ENCODE data around the gene COL25A1. TPM values are rescaled to one million over a fixed set of nuclear protein-coding genes. Genes with fewer than 3 reads are reported as not detected.

COL25A1 gene
- total RNA-seq, 1 experiment from 2014 or later: not detected

DNA sequence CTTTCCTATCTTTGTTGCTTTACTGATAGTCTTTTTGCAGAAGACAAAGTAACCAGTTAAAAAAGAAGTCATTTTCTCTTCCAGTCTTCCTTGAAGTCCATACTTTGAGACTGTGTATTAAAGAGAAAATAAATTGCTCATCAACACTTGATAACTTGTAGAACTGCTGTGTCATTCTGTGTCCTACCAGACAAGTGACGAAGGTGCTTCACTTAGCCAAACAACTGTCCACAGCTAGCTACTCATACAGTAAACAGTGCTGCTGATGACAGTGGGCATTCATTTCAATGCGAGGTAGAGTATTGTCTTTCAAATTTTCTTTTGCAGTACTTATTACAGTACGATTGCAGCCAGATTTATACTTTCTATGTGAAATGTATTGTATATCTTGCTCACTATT is 11.5 kb downstream of the COL25A1 start:
- no peaks in the 10 kb centered on the region for H3K36me3 ChIP-seq (ENCODE audit: control insufficient read depth, insufficient read depth, low read length)
- ATAC-seq (no peak), DNase-seq (ENCODE audit: low read depth, low spot score) (no peak)
- H3K4me1 ChIP-seq (ENCODE audit: control insufficient read depth, insufficient read depth, low read length): no peaks in the 10 kb centered on the region
- POLR2A ChIA-PET: no interaction called here
- H3K4me3 ChIP-seq (ENCODE audit: low read depth in 2 of 2, low read length in 2 of 2): no peak overlapping the region
- TF ChIP-seq, protein P1, sequence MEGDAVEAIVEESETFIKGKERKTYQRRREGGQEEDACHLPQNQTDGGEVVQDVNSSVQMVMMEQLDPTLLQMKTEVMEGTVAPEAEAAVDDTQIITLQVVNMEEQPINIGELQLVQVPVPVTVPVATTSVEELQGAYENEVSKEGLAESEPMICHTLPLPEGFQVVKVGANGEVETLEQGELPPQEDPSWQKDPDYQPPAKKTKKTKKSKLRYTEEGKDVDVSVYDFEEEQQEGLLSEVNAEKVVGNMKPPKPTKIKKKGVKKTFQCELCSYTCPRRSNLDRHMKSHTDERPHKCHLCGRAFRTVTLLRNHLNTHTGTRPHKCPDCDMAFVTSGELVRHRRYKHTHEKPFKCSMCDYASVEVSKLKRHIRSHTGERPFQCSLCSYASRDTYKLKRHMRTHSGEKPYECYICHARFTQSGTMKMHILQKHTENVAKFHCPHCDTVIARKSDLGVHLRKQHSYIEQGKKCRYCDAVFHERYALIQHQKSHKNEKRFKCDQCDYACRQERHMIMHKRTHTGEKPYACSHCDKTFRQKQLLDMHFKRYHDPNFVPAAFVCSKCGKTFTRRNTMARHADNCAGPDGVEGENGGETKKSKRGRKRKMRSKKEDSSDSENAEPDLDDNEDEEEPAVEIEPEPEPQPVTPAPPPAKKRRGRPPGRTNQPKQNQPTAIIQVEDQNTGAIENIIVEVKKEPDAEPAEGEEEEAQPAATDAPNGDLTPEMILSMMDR (IDR thresholded peaks at IDR 0.05): no peak
- TF ChIP-seq POLR2AphosphoS5 (IDR thresholded peaks at IDR 0.05; ENCODE audit: low read depth, low read length) (no peak), SIN3A (IDR thresholded peaks at IDR 0.05; ENCODE audit: borderline replicate concordance, insufficient read depth, low read depth, low read length) (no peak), TCF7L2 (IDR thresholded peaks at IDR 0.05; ENCODE audit: low read depth, low read length) (no peak)
- TF ChIP-seq, protein P2, sequence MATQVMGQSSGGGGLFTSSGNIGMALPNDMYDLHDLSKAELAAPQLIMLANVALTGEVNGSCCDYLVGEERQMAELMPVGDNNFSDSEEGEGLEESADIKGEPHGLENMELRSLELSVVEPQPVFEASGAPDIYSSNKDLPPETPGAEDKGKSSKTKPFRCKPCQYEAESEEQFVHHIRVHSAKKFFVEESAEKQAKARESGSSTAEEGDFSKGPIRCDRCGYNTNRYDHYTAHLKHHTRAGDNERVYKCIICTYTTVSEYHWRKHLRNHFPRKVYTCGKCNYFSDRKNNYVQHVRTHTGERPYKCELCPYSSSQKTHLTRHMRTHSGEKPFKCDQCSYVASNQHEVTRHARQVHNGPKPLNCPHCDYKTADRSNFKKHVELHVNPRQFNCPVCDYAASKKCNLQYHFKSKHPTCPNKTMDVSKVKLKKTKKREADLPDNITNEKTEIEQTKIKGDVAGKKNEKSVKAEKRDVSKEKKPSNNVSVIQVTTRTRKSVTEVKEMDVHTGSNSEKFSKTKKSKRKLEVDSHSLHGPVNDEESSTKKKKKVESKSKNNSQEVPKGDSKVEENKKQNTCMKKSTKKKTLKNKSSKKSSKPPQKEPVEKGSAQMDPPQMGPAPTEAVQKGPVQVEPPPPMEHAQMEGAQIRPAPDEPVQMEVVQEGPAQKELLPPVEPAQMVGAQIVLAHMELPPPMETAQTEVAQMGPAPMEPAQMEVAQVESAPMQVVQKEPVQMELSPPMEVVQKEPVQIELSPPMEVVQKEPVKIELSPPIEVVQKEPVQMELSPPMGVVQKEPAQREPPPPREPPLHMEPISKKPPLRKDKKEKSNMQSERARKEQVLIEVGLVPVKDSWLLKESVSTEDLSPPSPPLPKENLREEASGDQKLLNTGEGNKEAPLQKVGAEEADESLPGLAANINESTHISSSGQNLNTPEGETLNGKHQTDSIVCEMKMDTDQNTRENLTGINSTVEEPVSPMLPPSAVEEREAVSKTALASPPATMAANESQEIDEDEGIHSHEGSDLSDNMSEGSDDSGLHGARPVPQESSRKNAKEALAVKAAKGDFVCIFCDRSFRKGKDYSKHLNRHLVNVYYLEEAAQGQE (IDR thresholded peaks at IDR 0.05; ENCODE audit: insufficient read depth in 1 of 2, low read depth in 2 of 2, low read length in 1 of 2): no peak
- CTCF ChIA-PET: no interaction called here
- BruUV-seq (replicated peaks): no TSS peak
- in situ Hi-C loops (cut with HindIII; ENCODE audit: low pct_unique_long_range_greater_than_20kb, low sequenced_read_pairs): no loop called here
- intact Hi-C loops (cut with micrococcal nuclease; ENCODE audit: unreplicated experiment): no loop called here
- no peaks in the 10 kb centered on the region for H3K9me3 ChIP-seq (ENCODE audit: control insufficient read depth, insufficient read depth, low read depth, low read length)
- no peaks in the 10 kb centered on the region for H3K27me3 ChIP-seq (ENCODE audit: control insufficient read depth, insufficient read depth, low read length)
- H3K27ac ChIP-seq (ENCODE audit: low read length): no peak overlapping the region

DNA sequence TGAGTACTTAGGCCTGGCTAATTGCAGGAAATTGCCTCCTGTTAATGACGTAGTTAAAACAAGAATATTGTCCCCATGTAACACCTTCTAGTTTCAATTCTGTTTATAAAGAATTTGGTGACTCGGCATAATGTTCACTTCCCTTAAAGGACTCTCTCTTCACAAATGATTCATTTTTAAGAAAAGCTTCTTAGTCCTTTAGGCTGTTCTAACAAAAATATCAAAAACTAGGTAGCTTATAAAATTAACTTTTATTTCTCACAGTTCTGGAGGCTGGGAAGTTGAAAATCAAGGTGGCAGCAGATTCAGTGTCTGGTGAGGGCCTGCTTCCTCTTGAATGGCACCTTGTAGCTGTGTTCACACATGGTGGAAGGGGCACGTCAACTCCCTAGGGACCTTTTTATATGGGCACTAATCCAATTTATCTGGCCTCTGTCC is 23.8 kb downstream of the COL25A1 start:
- no peak for DNase-seq (ENCODE audit: low read depth, low spot score)
- H3K36me3 ChIP-seq (ENCODE audit: control insufficient read depth, insufficient read depth, low read length): no peaks in the 10 kb centered on the region
- in situ Hi-C loops (cut with HindIII; ENCODE audit: low pct_unique_long_range_greater_than_20kb, low sequenced_read_pairs) (no loop called here), intact Hi-C loops (cut with micrococcal nuclease; ENCODE audit: unreplicated experiment) (no loop called here)
- H3K27me3 ChIP-seq (ENCODE audit: control insufficient read depth, insufficient read depth, low read length): no peaks in the 10 kb centered on the region
- H3K27ac ChIP-seq (ENCODE audit: low read length): no peak overlapping the region
- H3K4me1 ChIP-seq (ENCODE audit: control insufficient read depth, insufficient read depth, low read length): no peaks in the 10 kb centered on the region
- CTCF ChIA-PET: no interaction called here
- no peak overlapping the region for H3K4me3 ChIP-seq (ENCODE audit: low read depth in 2 of 2, low read length in 2 of 2)
- TF ChIP-seq POLR2AphosphoS5 (IDR thresholded peaks at IDR 0.05; ENCODE audit: low read depth, low read length): no peak
- no peak for TF ChIP-seq SIN3A (IDR thresholded peaks at IDR 0.05; ENCODE audit: borderline replicate concordance, insufficient read depth, low read depth, low read length)
- TF ChIP-seq TCF7L2 (IDR thresholded peaks at IDR 0.05; ENCODE audit: low read depth, low read length): no peak
- TF ChIP-seq, protein P2 (IDR thresholded peaks at IDR 0.05; ENCODE audit: insufficient read depth in 1 of 2, low read depth in 2 of 2, low read length in 1 of 2): no peak
- TF ChIP-seq, protein P1 (IDR thresholded peaks at IDR 0.05): no peak
- no TSS peak for BruUV-seq (replicated peaks)
- POLR2A ChIA-PET: no interaction called here
- no peaks in the 10 kb centered on the region for H3K9me3 ChIP-seq (ENCODE audit: control insufficient read depth, insufficient read depth, low read depth, low read length)
- ATAC-seq: no peak

All from Panc1 (cell line).